OCI-LY7 (cell line): Measurements from ENCODE around the gene FIGNL2. TPM values are rescaled to one million over a fixed set of nuclear protein-coding genes. Genes with fewer than 3 reads are reported as not detected.

Experiments used
- BruUV-seq: library from RNA; stranded (reverse); fragments of 400-500 nt; replicated peaks from 2 replicates; lab custom pipeline; 2021; lab: Mats Ljungman, UMichigan
- CTCF ChIA-PET: fragments of 300-600 bp; sonication (Branson Sonifier 250); formaldehyde crosslinking; loops from one replicate; lab custom pipeline; 2022; ENCODE audit warnings: antibody characterized with exemption; ENCODE audit not compliant: unreplicated experiment; lab: Charles Lee
- POLR2A ChIA-PET: fragments of 300-600 bp; sonication (Branson Sonifier 250); formaldehyde crosslinking; loops from one replicate; lab custom pipeline; 2022; ENCODE audit warnings: antibody characterized with exemption; lab: Charles Lee
- DNase-seq: peaks from one replicate; pipeline ENCODE4 v3.0.0-alpha.2; 2015; ENCODE audit warnings: low spot score
- H2AFZ ChIP-seq: fragments of 200-600 bp; sonication (generic), shearing (Covaris generic); 2 replicates; pipeline ENCODE4 v1.6.1; 2014; ENCODE audit warnings: mild to moderate bottlenecking, antibody characterized with exemption, low read length, moderate library complexity
- H3K27ac ChIP-seq: fragments of 200-600 bp; sonication (generic); 2 replicates; pipeline ENCODE4 v1.5.1; 2014; ENCODE audit warnings: mixed run types, low read depth, mild to moderate bottlenecking, moderate library complexity, low read length, inconsistent platforms; ENCODE audit not compliant: poor library complexity, severe bottlenecking
- H3K36me3 ChIP-seq: fragments of 200-600 bp; sonication (generic); 2 replicates; pipeline ENCODE4 v1.6.1; 2014; ENCODE audit warnings: mild to moderate bottlenecking, antibody characterized with exemption, low read length, moderate library complexity, mixed read lengths; ENCODE audit not compliant: insufficient read depth
- H3K4me1 ChIP-seq: fragments of 200-600 bp; sonication (generic); 2 replicates; pipeline ENCODE4 v1.5.1; 2014; ENCODE audit warnings: mild to moderate bottlenecking, low read length; ENCODE audit not compliant: insufficient read depth, poor library complexity, severe bottlenecking
- H3K4me2 ChIP-seq: fragments of 200-600 bp; sonication (generic); 2 replicates; pipeline ENCODE4 v1.6.1; 2014; ENCODE audit warnings: mild to moderate bottlenecking, low read length
- H3K4me3 ChIP-seq: fragments of 200-600 bp; sonication (generic); 2 replicates; pipeline ENCODE4 v1.5.1; 2014; ENCODE audit warnings: mild to moderate bottlenecking, low read depth, low read length; ENCODE audit not compliant: poor library complexity, severe bottlenecking
- H3K79me2 ChIP-seq: fragments of 200-600 bp; sonication (generic); 2 replicates; pipeline ENCODE4 v1.6.1; 2016; ENCODE audit warnings: low read depth, mild to moderate bottlenecking, low read length, moderate library complexity, mixed read lengths; ENCODE audit not compliant: insufficient read depth
- H3K9me2 ChIP-seq: fragments of 200-600 bp; sonication (generic); 2 replicates; pipeline ENCODE4 v1.6.1; 2016; ENCODE audit warnings: mild to moderate bottlenecking, low read length, mixed read lengths; ENCODE audit not compliant: insufficient read depth
- H3K9me3 ChIP-seq: fragments of 200-600 bp; sonication (generic); 2 replicates; pipeline ENCODE4 v1.6.1; 2014; ENCODE audit warnings: mild to moderate bottlenecking, mixed run types, low read length, mixed read lengths
- H4K20me1 ChIP-seq: fragments of 200-600 bp; sonication (generic); 2 replicates; pipeline ENCODE4 v1.6.1; 2014; ENCODE audit warnings: mild to moderate bottlenecking, antibody characterized with exemption, low read length, moderate library complexity, mixed read lengths; ENCODE audit not compliant: insufficient read depth
- CTCF ChIP-seq: fragments of 200-600 bp; sonication (generic); conservative IDR thresholded peaks from 2 replicates; pipeline ENCODE4 v1.5.1; 2014; ENCODE audit warnings: mild to moderate bottlenecking, antibody characterized with exemption, low read length, moderate library complexity, mixed read lengths
- EZH2phosphoT487 ChIP-seq: fragments of 200-600 bp; sonication (generic); IDR thresholded peaks from 2 replicates; pipeline ENCODE4 v1.6.1; 2018; ENCODE audit warnings: low read depth, borderline replicate concordance, mild to moderate bottlenecking, mixed run types, antibody characterized with exemption, low read length, moderate library complexity, mixed read lengths
- intact Hi-C: fragments of 100-400 bp; cut with micrococcal nuclease; formaldehyde crosslinking; loops from one replicate; pipeline ENCODE4 v1.10.0; 2022; ENCODE audit not compliant: unreplicated experiment
- total RNA-seq, 2 experiments: library from RNA; depleted of rRNA in 1 of 2; stranded (reverse); fragments of >200 nt in 1 of 2; shearing (Covaris generic) in 1 of 2; gene quantifications; 2 replicates each; pipeline ENCODE4 v1.2.3, GENCODE V29; 2014 to 2022

The FIGNL2 gene
- total RNA-seq, 2 experiments from 2014 or later = not detected

GRCh38 chr12:51873251-51873994 is 24.9 kb upstream of the FIGNL2 start:
- intact Hi-C loops = loop anchor here (10.0 kb wide), 1 partner anchor 339 kb away; no protein-coding TSS in a partner anchor
- POLR2A ChIA-PET = no interaction called here

GRCh38 chr12:51872689-51872981 is 24.1 kb upstream of the FIGNL2 start:
- intact Hi-C loops = loop anchor here (10.0 kb wide), 1 partner anchor 338 kb away; no protein-coding TSS in a partner anchor
- Histone ChIP-seq H3K9me3 (no peaks in the 10 kb centered on the region), H2AFZ (no peak overlapping the region), H3K79me2 (no peaks in the 10 kb centered on the region), H3K4me1 (no peaks in the 10 kb centered on the region), H3K4me3 (no peak overlapping the region), H4K20me1 (no peaks in the 10 kb centered on the region), H3K4me2 (no peak overlapping the region), H3K27ac (no peak overlapping the region), H3K36me3 (no peaks in the 10 kb centered on the region), H3K9me2 (no peaks in the 10 kb centered on the region)
- CTCF ChIA-PET = no interaction called here
- no peak for TF ChIP-seq CTCF
- no peak for TF ChIP-seq EZH2phosphoT487
- no TSS peak for BruUV-seq
- no peak for DNase-seq
- POLR2A ChIA-PET = interaction anchor here (0.7 kb wide), 1 partner anchor 144 kb away, joined by 5 read pairs; no protein-coding TSS in a partner anchor

More at GRCh38 chr12:51873251-51873994, 24.9 kb upstream of the FIGNL2 start:
- CTCF ChIA-PET = no interaction called here
- Histone ChIP-seq H3K4me1 (no peaks in the 10 kb centered on the region), H3K4me2 (no peak overlapping the region), H3K4me3 (no peak overlapping the region), H3K79me2 (no peaks in the 10 kb centered on the region), H2AFZ (no peak overlapping the region), H3K9me3 (no peaks in the 10 kb centered on the region), H3K36me3 (no peaks in the 10 kb centered on the region), H4K20me1 (no peaks in the 10 kb centered on the region), H3K9me2 (no peaks in the 10 kb centered on the region), H3K27ac (no peak overlapping the region)
- no peak for TF ChIP-seq EZH2phosphoT487
- TF ChIP-seq CTCF = no peak
- no peak for DNase-seq
- BruUV-seq = no TSS peak
